ENCODE data around the gene OGDHL. TPM values are rescaled to one million over a fixed set of nuclear protein-coding genes. Genes with fewer than 3 reads are reported as not detected.

OGDHL gene
- total and polyA plus RNA-seq, 2 of the 13 experiments (the other 11 are each of a cell fraction or from before 2014, with no cell fraction given), result 3.0 to 9.8 TPM

DNA sequence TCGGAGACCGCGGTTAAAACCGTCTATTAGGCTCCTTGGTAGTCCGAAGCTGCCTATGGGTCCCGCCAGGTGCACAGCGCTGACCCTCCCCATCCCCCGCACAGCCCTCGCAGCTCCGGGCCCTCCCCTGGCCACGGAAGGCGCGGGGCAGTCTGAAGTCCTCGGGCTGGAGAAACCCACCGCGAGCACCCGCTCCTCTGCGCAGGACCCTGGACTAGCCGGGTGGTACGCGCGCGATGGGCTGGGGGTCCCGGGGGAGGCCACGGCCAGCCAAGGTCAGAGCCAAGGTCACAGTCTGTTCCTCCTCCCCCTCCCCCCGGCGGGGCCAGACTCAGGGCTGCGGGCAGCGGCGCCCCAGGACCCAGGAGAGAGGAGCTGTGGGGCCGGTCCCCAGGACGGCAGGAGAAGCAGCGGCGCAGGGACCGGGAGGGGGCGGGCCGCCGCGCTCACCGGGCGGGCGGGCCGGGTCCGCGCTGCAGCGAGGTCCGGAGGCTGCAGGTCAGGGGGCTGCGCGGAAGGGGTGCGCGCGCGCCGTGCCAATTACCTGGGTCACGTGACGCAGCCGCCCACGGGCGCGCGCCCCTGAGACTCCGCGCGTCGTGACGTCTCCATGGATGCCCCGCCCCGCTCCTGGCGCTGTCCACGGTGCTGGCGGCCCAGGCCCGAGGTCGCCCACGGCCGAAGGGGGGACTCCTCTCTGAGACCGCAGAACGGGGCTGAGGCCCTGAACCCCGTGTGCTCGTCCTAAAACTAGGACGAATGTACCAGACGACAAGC, at the start of gene OGDHL (continued):
- TF ChIP-seq TARDBP (CRISPR knock-in tag; IDR thresholded peaks at IDR 0.05), result 0 out of 2 replicates have a peak, but pooled peaks have one; percentile 37
- peak; percentile 35; the same call in 1 of the 2 replicates for TF ChIP-seq ZNF619 (CRISPR knock-in tag; IDR thresholded peaks at IDR 0.05)
- TF ChIP-seq ZBTB43 (CRISPR knock-in tag; conservative IDR thresholded peaks at IDR 0.05), result peak; percentile 95
- peak; percentile 99 for TF ChIP-seq ZMAT3 (CRISPR knock-in tag; conservative IDR thresholded peaks at IDR 0.05)
- peak; percentile 40 for TF ChIP-seq CREM (IDR thresholded peaks at IDR 0.05)
- no peak for TF ChIP-seq CREM (CRISPR knock-in tag; IDR thresholded peaks at IDR 0.05)
- no peak for TF ChIP-seq SMC3 (IDR thresholded peaks at IDR 0.05; ENCODE audit: low read length)
- TF ChIP-seq CBX5 (CRISPR knock-in tag; IDR thresholded peaks at IDR 0.05; ENCODE audit: borderline replicate concordance), result peak; percentile 72; the same call in 1 of the 2 replicates
- TF ChIP-seq REXO4 (CRISPR knock-in tag; IDR thresholded peaks at IDR 0.05; ENCODE audit: borderline replicate concordance), result peak; percentile 90; the same call in 1 of the 2 replicates
- no peak for TF ChIP-seq DDIT3 (CRISPR knock-in tag; IDR thresholded peaks at IDR 0.05)
- TF ChIP-seq ARID4A (CRISPR knock-in tag; IDR thresholded peaks at IDR 0.05; ENCODE audit: borderline replicate concordance), result peak; percentile 76; the same call in 1 of the 2 replicates
- TF ChIP-seq SIN3A (IDR thresholded peaks at IDR 0.05; ENCODE audit: borderline replicate concordance, low read depth, low read length), result peak; percentile 72; the same call in 1 of the 2 replicates
- peak; percentile 76 for TF ChIP-seq SNAI1 (CRISPR knock-in tag; IDR thresholded peaks at IDR 0.05; ENCODE audit: borderline replicate concordance)
- TF ChIP-seq POLR2G (IDR thresholded peaks at IDR 0.05; ENCODE audit: low read depth, low read length), result no peak; the same call in 1 of the 2 replicates
- peak; percentile 63; the same call in 1 of the 2 replicates for TF ChIP-seq ZNF350 (CRISPR knock-in tag; IDR thresholded peaks at IDR 0.05; ENCODE audit: borderline replicate concordance, low read depth)
- TF ChIP-seq STAG1 (CRISPR knock-in tag; IDR thresholded peaks at IDR 0.05), result peak; percentile 30
- TF ChIP-seq HBP1 (CRISPR knock-in tag; IDR thresholded peaks at IDR 0.05; ENCODE audit: low read depth), result peak; percentile 98
- no peak for TF ChIP-seq TBL1XR1 (IDR thresholded peaks at IDR 0.05; ENCODE audit: borderline replicate concordance, low read length, partially characterized antibody)
- TF ChIP-seq IKZF1 (IDR thresholded peaks at IDR 0.05), result no peak
- peak; percentile 93; the same call in 1 of the 2 replicates for TF ChIP-seq CAMTA2 (CRISPR knock-in tag; IDR thresholded peaks at IDR 0.05; ENCODE audit: borderline replicate concordance)
- TF ChIP-seq ZNF12 (CRISPR knock-in tag; IDR thresholded peaks at IDR 0.05), result peak; percentile 79
- peak; percentile 93 for TF ChIP-seq TOPORS (CRISPR knock-in tag; IDR thresholded peaks at IDR 0.05)
- TF ChIP-seq ZFP36 (IDR thresholded peaks at IDR 0.05; ENCODE audit: borderline replicate concordance, low read depth, low read length, partially characterized antibody), result no peak
- peak; percentile 51 for TF ChIP-seq GATAD2A (CRISPR knock-in tag; IDR thresholded peaks at IDR 0.05)
